ENCODE results near the gene TMEM131. TPM values are rescaled to one million over a fixed set of nuclear protein-coding genes. Genes with fewer than 3 reads are reported as not detected.

Gene TMEM131
- total RNA-seq, 6 donors from 2014 or later = 30.5 to 67.5 (median 39.7) TPM

- no peaks in the 10 kb centered on the region for H3K27me3 ChIP-seq
- no peaks in the 10 kb centered on the region for H3K9me3 ChIP-seq
- H3K4me1 ChIP-seq = peaks cover 0 to 12% (median 3%) of the 10 kb centered on the region in 4 donors
- ATAC-seq (ENCODE audit: low FRiP score in 2 of 2) (peak in 1 of 2 donors; percentile 17), DNase-seq (no peak)
- no peak overlapping the region for H3K27ac ChIP-seq
- H3K36me3 ChIP-seq = no peaks in the 10 kb centered on the region
- 92 to 97% methylated on average over 2 of the region's 2 CpGs for WGBS, 2 donors
- TF ChIP-seq CTCF (IDR thresholded peaks at IDR 0.05) = no peak
- TF ChIP-seq POLR2A (IDR thresholded peaks at IDR 0.05) = no peak
- no peak for TF ChIP-seq POLR2AphosphoS5 (IDR thresholded peaks at IDR 0.05)
- TF ChIP-seq EP300 (IDR thresholded peaks at IDR 0.05) = no peak
- no peak overlapping the region for H3K4me3 ChIP-seq
Measured at GRCh38 chr2:97951155-97951680, 44.5 kb downstream of the TMEM131 start.

- peaks cover 0 to 12% (median 3%) of the 10 kb centered on the region in 4 donors for H3K4me1 ChIP-seq
- H3K4me3 ChIP-seq = no peak overlapping the region
- H3K36me3 ChIP-seq = no peaks in the 10 kb centered on the region
- ATAC-seq (ENCODE audit: low FRiP score in 2 of 2) (peak in 1 of 2 donors; percentile 45), DNase-seq (no peak)
- 78 to 88% methylated on average over 3 of the region's 3 CpGs for WGBS, 2 donors
- no peaks in the 10 kb centered on the region for H3K9me3 ChIP-seq
- no peak overlapping the region for H3K27ac ChIP-seq
- no peaks in the 10 kb centered on the region for H3K27me3 ChIP-seq
- TF ChIP-seq EP300 (IDR thresholded peaks at IDR 0.05) (no peak), POLR2A (IDR thresholded peaks at IDR 0.05) (no peak)
Measured at GRCh38 chr2:97950329-97951154, 45.2 kb downstream of the TMEM131 start.

GRCh38 chr2:97948926-97949325, 46.8 kb downstream of the TMEM131 start:
- H3K4me1 ChIP-seq = peaks cover 0 to 12% (median 3%) of the 10 kb centered on the region in 4 donors
- no peaks in the 10 kb centered on the region for H3K27me3 ChIP-seq
- ATAC-seq (ENCODE audit: low FRiP score in 2 of 2) = peak in 1 of 2 donors; percentile 44
- 70 to 80% methylated on average over 4 of the region's 4 CpGs for WGBS, 2 donors
- H3K9me3 ChIP-seq = no peaks in the 10 kb centered on the region
- no peak overlapping the region for H3K4me3 ChIP-seq
- no peak overlapping the region for H3K27ac ChIP-seq
- TF ChIP-seq POLR2A (IDR thresholded peaks at IDR 0.05) (no peak), CTCF (IDR thresholded peaks at IDR 0.05) (no peak), EP300 (IDR thresholded peaks at IDR 0.05) (no peak), POLR2AphosphoS5 (IDR thresholded peaks at IDR 0.05) (no peak)
- no peak for DNase-seq
- H3K36me3 ChIP-seq = no peaks in the 10 kb centered on the region

- DNase-seq (no peak), ATAC-seq (ENCODE audit: low FRiP score in 2 of 2) (no peak)
- Histone ChIP-seq H3K9me3 (no peaks in the 10 kb centered on the region), H3K4me3 (no peak overlapping the region), H3K4me1 (peaks cover 0 to 12% (median 2%) of the 10 kb centered on the region in 4 donors), H3K36me3 (no peaks in the 10 kb centered on the region), H3K27me3 (no peaks in the 10 kb centered on the region), H3K27ac (no peak overlapping the region)
- TF ChIP-seq POLR2A (IDR thresholded peaks at IDR 0.05) (no peak), POLR2AphosphoS5 (IDR thresholded peaks at IDR 0.05) (no peak), EP300 (IDR thresholded peaks at IDR 0.05) (no peak), CTCF (IDR thresholded peaks at IDR 0.05) (no peak)
- WGBS, 2 donors = 22 to 49% methylated on average over 1 of the region's 1 CpG
Measured at GRCh38 chr2:97945791-97946190, 50.0 kb downstream of the TMEM131 start.

- Histone ChIP-seq H3K27ac (no peak overlapping the region), H3K27me3 (no peaks in the 10 kb centered on the region), H3K9me3 (no peaks in the 10 kb centered on the region), H3K36me3 (no peaks in the 10 kb centered on the region), H3K4me1 (peaks cover 18 to 27% (median 22%) of the 10 kb centered on the region in 4 donors), H3K4me3 (no peak overlapping the region)
- no peak for TF ChIP-seq POLR2A (IDR thresholded peaks at IDR 0.05)
- TF ChIP-seq CTCF (IDR thresholded peaks at IDR 0.05) = no peak
- TF ChIP-seq POLR2AphosphoS5 (IDR thresholded peaks at IDR 0.05) = no peak
- DNase-seq (no peak), ATAC-seq (ENCODE audit: low FRiP score in 2 of 2) (no peak)
- 83 to 85% methylated on average over 2 of the region's 2 CpGs for WGBS, 2 donors
Measured at GRCh38 chr2:97936881-97937280, 58.9 kb downstream of the TMEM131 start.

Data from upper lobe of left lung (tissue), 6 donors.